K562 (cell line): ENCODE data around the gene CNPPD1. TPM values are rescaled to one million over a fixed set of nuclear protein-coding genes. Genes with fewer than 3 reads are reported as not detected.

Experiments
- polyA plus RNA-seq, 8 experiments: library from polyadenylated mRNA; depleted of rRNA in 4 of 8; stranded (reverse) in 5 of 8; unstranded in 3 of 8; fragments of >200 nt; fragmentation: Nextera tagmentation in 2 of 8; fragmentation: Illumina TruSeq in 1 of 8; extraction: Ambion mirVana in 2 of 8; extraction: Trizol in 1 of 8; gene quantifications; 2 replicates each; pipeline versions ENCODE4 v1.2.1 to v1.2.3, GENCODE V29; 2011 to 2014; ENCODE audit warnings: inconsistent platforms in 1 of 8, missing spikeins in 1 of 8
- total RNA-seq, 7 experiments: library from RNA; depleted of rRNA in 6 of 7; stranded (reverse); fragments of >200 nt in 6 of 7; fragmentation: Illumina TruSeq in 2 of 7; extraction: Trizol in 2 of 7; gene quantifications; 2 replicates each; pipeline versions ENCODE4 v1.2.1 to v1.2.3, GENCODE V29; 2011 to 2021; ENCODE audit warnings: low replicate concordance in 1 of 7

CNPPD1 gene
- total and polyA plus RNA-seq, 9 of the 15 experiments (the other 6 are each of a cell fraction or from before 2014, with no cell fraction given), result 9.9 to 53.5 (median 27.0) TPM

Other genes starting within 250 kb of the CNPPD1 start
Only the 7 nearest of the 21 such genes appear.
- gene NHEJ1, start 16.1 kb downstream of the CNPPD1 start, total RNA-seq (2014; rRNA removed), result 9.0 and 13.8 TPM in 2 replicates
- gene NHEJ1, start 16.1 kb downstream of the CNPPD1 start, total RNA-seq (2014; rRNA removed; fragmentation: Illumina TruSeq; extraction: Trizol), result 13.6 and 13.9 TPM in 2 replicates
- 10.6 and 10.7 TPM in 2 replicates for gene NHEJ1, start 16.1 kb downstream of the CNPPD1 start, total RNA-seq (2015; rRNA removed; fragmentation: Illumina TruSeq; extraction: Trizol)
- 9.7 and 12.2 TPM in 2 replicates for gene NHEJ1, start 16.1 kb downstream of the CNPPD1 start, total RNA-seq (2021)
- 18.9 and 19.8 TPM in 2 replicates for gene NHEJ1, start 16.1 kb downstream of the CNPPD1 start, polyA plus RNA-seq (2011; rRNA removed)
- gene NHEJ1, start 16.1 kb downstream of the CNPPD1 start, polyA plus RNA-seq (2014; fragmentation: Illumina TruSeq; extraction: Trizol), result 15.6 and 15.8 TPM in 2 replicates
- gene NHEJ1, start 16.1 kb downstream of the CNPPD1 start, polyA plus RNA-seq (2014; fragmentation: Nextera tagmentation; extraction: Ambion mirVana), result 10 to 100 TPM; 16.5 to 23.7 TPM
- 9.3 and 11.6 TPM in 2 replicates for gene NHEJ1, start 16.1 kb downstream of the CNPPD1 start, polyA plus RNA-seq (2014; rRNA removed)
- gene SLC23A3, start 6.9 kb downstream of the CNPPD1 start, total RNA-seq (2014; rRNA removed), result 0.27 TPM in 1 of 2 replicates, not detected in the other
- 0.06 and 0.11 TPM in 2 replicates for gene SLC23A3, start 6.9 kb downstream of the CNPPD1 start, total RNA-seq (2014; rRNA removed; fragmentation: Illumina TruSeq; extraction: Trizol)
- gene SLC23A3, start 6.9 kb downstream of the CNPPD1 start, total RNA-seq (2015; rRNA removed; fragmentation: Illumina TruSeq; extraction: Trizol), result 0.19 and 0.22 TPM in 2 replicates
- gene SLC23A3, start 6.9 kb downstream of the CNPPD1 start, total RNA-seq (2021), result 0.60 and 0.64 TPM in 2 replicates
- gene SLC23A3, start 6.9 kb downstream of the CNPPD1 start, polyA plus RNA-seq (2011; rRNA removed), result 0.25 and 0.65 TPM in 2 replicates
- 0.14 and 0.16 TPM in 2 replicates for gene SLC23A3, start 6.9 kb downstream of the CNPPD1 start, polyA plus RNA-seq (2014; fragmentation: Illumina TruSeq; extraction: Trizol)
- under 1 TPM; 0.06 to 0.07 TPM for gene SLC23A3, start 6.9 kb downstream of the CNPPD1 start, polyA plus RNA-seq (2014; fragmentation: Nextera tagmentation; extraction: Ambion mirVana)
- 0.07 TPM in 1 of 2 replicates, not detected in the other for gene SLC23A3, start 6.9 kb downstream of the CNPPD1 start, polyA plus RNA-seq (2014; rRNA removed)
- 19.2 and 19.9 TPM in 2 replicates for gene RETREG2, start 1.4 kb upstream of the CNPPD1 start, total RNA-seq (2014; rRNA removed)
- gene RETREG2, start 1.4 kb upstream of the CNPPD1 start, total RNA-seq (2014; rRNA removed; fragmentation: Illumina TruSeq; extraction: Trizol), result 13.2 and 16.0 TPM in 2 replicates
- 18.5 and 19.2 TPM in 2 replicates for gene RETREG2, start 1.4 kb upstream of the CNPPD1 start, total RNA-seq (2015; rRNA removed; fragmentation: Illumina TruSeq; extraction: Trizol)
- gene RETREG2, start 1.4 kb upstream of the CNPPD1 start, total RNA-seq (2021), result 32.1 TPM in 2 replicates
- 40.1 and 40.6 TPM in 2 replicates for gene RETREG2, start 1.4 kb upstream of the CNPPD1 start, polyA plus RNA-seq (2011; rRNA removed)
- gene RETREG2, start 1.4 kb upstream of the CNPPD1 start, polyA plus RNA-seq (2014; fragmentation: Illumina TruSeq; extraction: Trizol), result 20.5 and 22.1 TPM in 2 replicates
- 10 to 100 TPM in 1 of 2 experiments, 1 to 10 TPM in 1; 4.9 to 22.6 TPM for gene RETREG2, start 1.4 kb upstream of the CNPPD1 start, polyA plus RNA-seq (2014; fragmentation: Nextera tagmentation; extraction: Ambion mirVana)
- 18.7 and 19.2 TPM in 2 replicates for gene RETREG2, start 1.4 kb upstream of the CNPPD1 start, polyA plus RNA-seq (2014; rRNA removed)
- gene ZFAND2B, start 29.9 kb upstream of the CNPPD1 start, total RNA-seq (2014; rRNA removed), result 29.8 and 37.3 TPM in 2 replicates
- gene ZFAND2B, start 29.9 kb upstream of the CNPPD1 start, total RNA-seq (2014; rRNA removed; fragmentation: Illumina TruSeq; extraction: Trizol), result 10.1 and 16.5 TPM in 2 replicates
- 21.6 and 22.7 TPM in 2 replicates for gene ZFAND2B, start 29.9 kb upstream of the CNPPD1 start, total RNA-seq (2015; rRNA removed; fragmentation: Illumina TruSeq; extraction: Trizol)
- gene ZFAND2B, start 29.9 kb upstream of the CNPPD1 start, total RNA-seq (2021), result 28.2 and 31.4 TPM in 2 replicates
- 26.1 and 30.9 TPM in 2 replicates for gene ZFAND2B, start 29.9 kb upstream of the CNPPD1 start, polyA plus RNA-seq (2011; rRNA removed)
- gene ZFAND2B, start 29.9 kb upstream of the CNPPD1 start, polyA plus RNA-seq (2014; fragmentation: Illumina TruSeq; extraction: Trizol), result 28.9 and 33.0 TPM in 2 replicates
- 10 to 100 TPM in 1 of 2 experiments, 1 to 10 TPM in 1; 9.9 to 14.6 TPM for gene ZFAND2B, start 29.9 kb upstream of the CNPPD1 start, polyA plus RNA-seq (2014; fragmentation: Nextera tagmentation; extraction: Ambion mirVana)
- 26.0 and 33.3 TPM in 2 replicates for gene ZFAND2B, start 29.9 kb upstream of the CNPPD1 start, polyA plus RNA-seq (2014; rRNA removed)
- 19.1 and 25.7 TPM in 2 replicates for gene ABCB6, start 42.0 kb upstream of the CNPPD1 start, total RNA-seq (2014; rRNA removed)
- 15.2 and 16.8 TPM in 2 replicates for gene ABCB6, start 42.0 kb upstream of the CNPPD1 start, total RNA-seq (2014; rRNA removed; fragmentation: Illumina TruSeq; extraction: Trizol)
- 11.9 and 12.0 TPM in 2 replicates for gene ABCB6, start 42.0 kb upstream of the CNPPD1 start, total RNA-seq (2015; rRNA removed; fragmentation: Illumina TruSeq; extraction: Trizol)
- gene ABCB6, start 42.0 kb upstream of the CNPPD1 start, total RNA-seq (2021), result 29.2 and 31.6 TPM in 2 replicates
- 21.0 and 45.8 TPM in 2 replicates for gene ABCB6, start 42.0 kb upstream of the CNPPD1 start, polyA plus RNA-seq (2011; rRNA removed)
- gene ABCB6, start 42.0 kb upstream of the CNPPD1 start, polyA plus RNA-seq (2014; fragmentation: Illumina TruSeq; extraction: Trizol), result 26.6 and 29.8 TPM in 2 replicates
- gene ABCB6, start 42.0 kb upstream of the CNPPD1 start, polyA plus RNA-seq (2014; fragmentation: Nextera tagmentation; extraction: Ambion mirVana), result 1 to 10 TPM; 3.7 to 8.1 TPM
- gene ABCB6, start 42.0 kb upstream of the CNPPD1 start, polyA plus RNA-seq (2014; rRNA removed), result 13.6 and 15.1 TPM in 2 replicates
- 23.5 and 36.3 TPM in 2 replicates for gene ATG9A, start 52.7 kb upstream of the CNPPD1 start, total RNA-seq (2014; rRNA removed)
- 21.0 and 21.9 TPM in 2 replicates for gene ATG9A, start 52.7 kb upstream of the CNPPD1 start, total RNA-seq (2014; rRNA removed; fragmentation: Illumina TruSeq; extraction: Trizol)
- gene ATG9A, start 52.7 kb upstream of the CNPPD1 start, total RNA-seq (2015; rRNA removed; fragmentation: Illumina TruSeq; extraction: Trizol), result 13.9 and 19.3 TPM in 2 replicates
- 47.9 and 54.5 TPM in 2 replicates for gene ATG9A, start 52.7 kb upstream of the CNPPD1 start, total RNA-seq (2021)
- gene ATG9A, start 52.7 kb upstream of the CNPPD1 start, polyA plus RNA-seq (2011; rRNA removed), result 65.6 and 83.0 TPM in 2 replicates
- gene ATG9A, start 52.7 kb upstream of the CNPPD1 start, polyA plus RNA-seq (2014; fragmentation: Illumina TruSeq; extraction: Trizol), result 38.7 and 40.7 TPM in 2 replicates
- under 1 TPM; 0.25 to 0.60 TPM for gene ATG9A, start 52.7 kb upstream of the CNPPD1 start, polyA plus RNA-seq (2014; fragmentation: Nextera tagmentation; extraction: Ambion mirVana)
- gene ATG9A, start 52.7 kb upstream of the CNPPD1 start, polyA plus RNA-seq (2014; rRNA removed), result 23.4 and 35.3 TPM in 2 replicates
- gene ANKZF1, start 52.9 kb upstream of the CNPPD1 start, total RNA-seq (2014; rRNA removed), result 40.7 and 41.5 TPM in 2 replicates
- 22.5 and 26.3 TPM in 2 replicates for gene ANKZF1, start 52.9 kb upstream of the CNPPD1 start, total RNA-seq (2014; rRNA removed; fragmentation: Illumina TruSeq; extraction: Trizol)
- 21.6 and 21.8 TPM in 2 replicates for gene ANKZF1, start 52.9 kb upstream of the CNPPD1 start, total RNA-seq (2015; rRNA removed; fragmentation: Illumina TruSeq; extraction: Trizol)
- 36.3 and 43.5 TPM in 2 replicates for gene ANKZF1, start 52.9 kb upstream of the CNPPD1 start, total RNA-seq (2021)
- gene ANKZF1, start 52.9 kb upstream of the CNPPD1 start, polyA plus RNA-seq (2011; rRNA removed), result 47.0 and 86.3 TPM in 2 replicates
- 29.2 and 31.0 TPM in 2 replicates for gene ANKZF1, start 52.9 kb upstream of the CNPPD1 start, polyA plus RNA-seq (2014; fragmentation: Illumina TruSeq; extraction: Trizol)
- gene ANKZF1, start 52.9 kb upstream of the CNPPD1 start, polyA plus RNA-seq (2014; fragmentation: Nextera tagmentation; extraction: Ambion mirVana), result 1 to 10 TPM; 3.1 to 3.9 TPM
- 49.0 and 60.6 TPM in 2 replicates for gene ANKZF1, start 52.9 kb upstream of the CNPPD1 start, polyA plus RNA-seq (2014; rRNA removed)